ENCODE measurements around the gene G3BP2. TPM values are rescaled to one million over a fixed set of nuclear protein-coding genes. Genes with fewer than 3 reads are reported as not detected.
A peak's percentile ranks its signal among the peaks of the same experiment; 100 is the strongest.

G3BP2 gene
- total and polyA plus RNA-seq, 9 of the 15 experiments (the other 6 are each of a cell fraction or from before 2014, with no cell fraction given): 25.2 to 222 (median 130) TPM

DNA sequence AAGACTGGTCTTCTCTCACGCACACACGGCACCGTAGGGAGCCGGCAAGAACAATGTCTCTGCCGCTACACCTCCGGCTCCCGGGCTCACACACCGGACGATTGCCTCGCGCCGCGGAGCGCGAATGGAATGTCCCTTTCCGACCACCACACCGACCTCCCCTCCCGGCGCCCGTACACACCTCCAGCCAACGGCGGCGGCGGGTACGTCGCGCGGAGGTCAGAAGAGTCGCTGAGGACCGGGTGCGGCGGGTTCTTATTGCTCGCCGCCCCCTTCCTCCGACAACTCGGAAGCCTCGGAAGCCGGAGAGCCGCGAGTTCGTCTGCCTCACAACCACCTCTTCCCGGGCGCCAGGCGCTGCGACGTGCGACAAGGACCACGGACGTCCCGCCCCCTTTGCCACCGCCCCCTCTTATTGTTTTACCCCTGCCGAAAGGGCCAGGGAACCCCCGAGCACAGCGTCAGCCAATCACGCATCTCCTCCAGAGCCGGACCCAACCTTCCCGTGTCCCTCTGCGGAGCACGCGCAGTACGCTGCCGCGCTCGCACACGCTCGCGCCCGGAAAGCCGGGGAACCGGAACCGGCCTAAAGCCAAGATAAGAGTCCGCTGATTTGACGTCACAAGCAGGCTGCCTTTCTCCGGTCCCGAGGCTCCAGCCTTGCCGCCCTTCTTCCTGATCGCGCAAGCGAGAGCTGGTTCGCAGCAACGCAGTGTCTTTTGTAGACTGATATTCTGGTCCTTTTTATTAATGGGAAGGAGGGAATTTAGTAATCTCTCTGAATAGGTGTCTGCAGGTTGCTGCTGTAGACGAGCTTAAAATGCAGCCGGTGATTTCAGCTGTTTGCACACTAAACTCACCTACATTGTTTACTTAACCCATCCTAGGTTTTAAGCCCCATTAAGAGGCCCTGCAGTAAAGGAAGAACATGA is at the start of gene G3BP2 (continued):
- TF ChIP-seq, protein P1, sequence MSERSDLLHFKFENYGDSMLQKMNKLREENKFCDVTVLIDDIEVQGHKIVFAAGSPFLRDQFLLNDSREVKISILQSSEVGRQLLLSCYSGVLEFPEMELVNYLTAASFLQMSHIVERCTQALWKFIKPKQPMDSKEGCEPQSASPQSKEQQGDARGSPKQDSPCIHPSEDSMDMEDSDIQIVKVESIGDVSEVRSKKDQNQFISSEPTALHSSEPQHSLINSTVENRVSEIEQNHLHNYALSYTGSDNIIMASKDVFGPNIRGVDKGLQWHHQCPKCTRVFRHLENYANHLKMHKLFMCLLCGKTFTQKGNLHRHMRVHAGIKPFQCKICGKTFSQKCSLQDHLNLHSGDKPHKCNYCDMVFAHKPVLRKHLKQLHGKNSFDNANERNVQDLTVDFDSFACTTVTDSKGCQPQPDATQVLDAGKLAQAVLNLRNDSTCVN (CRISPR knock-in tag; IDR thresholded peaks at IDR 0.05): no peak
- TF ChIP-seq, protein P2, sequence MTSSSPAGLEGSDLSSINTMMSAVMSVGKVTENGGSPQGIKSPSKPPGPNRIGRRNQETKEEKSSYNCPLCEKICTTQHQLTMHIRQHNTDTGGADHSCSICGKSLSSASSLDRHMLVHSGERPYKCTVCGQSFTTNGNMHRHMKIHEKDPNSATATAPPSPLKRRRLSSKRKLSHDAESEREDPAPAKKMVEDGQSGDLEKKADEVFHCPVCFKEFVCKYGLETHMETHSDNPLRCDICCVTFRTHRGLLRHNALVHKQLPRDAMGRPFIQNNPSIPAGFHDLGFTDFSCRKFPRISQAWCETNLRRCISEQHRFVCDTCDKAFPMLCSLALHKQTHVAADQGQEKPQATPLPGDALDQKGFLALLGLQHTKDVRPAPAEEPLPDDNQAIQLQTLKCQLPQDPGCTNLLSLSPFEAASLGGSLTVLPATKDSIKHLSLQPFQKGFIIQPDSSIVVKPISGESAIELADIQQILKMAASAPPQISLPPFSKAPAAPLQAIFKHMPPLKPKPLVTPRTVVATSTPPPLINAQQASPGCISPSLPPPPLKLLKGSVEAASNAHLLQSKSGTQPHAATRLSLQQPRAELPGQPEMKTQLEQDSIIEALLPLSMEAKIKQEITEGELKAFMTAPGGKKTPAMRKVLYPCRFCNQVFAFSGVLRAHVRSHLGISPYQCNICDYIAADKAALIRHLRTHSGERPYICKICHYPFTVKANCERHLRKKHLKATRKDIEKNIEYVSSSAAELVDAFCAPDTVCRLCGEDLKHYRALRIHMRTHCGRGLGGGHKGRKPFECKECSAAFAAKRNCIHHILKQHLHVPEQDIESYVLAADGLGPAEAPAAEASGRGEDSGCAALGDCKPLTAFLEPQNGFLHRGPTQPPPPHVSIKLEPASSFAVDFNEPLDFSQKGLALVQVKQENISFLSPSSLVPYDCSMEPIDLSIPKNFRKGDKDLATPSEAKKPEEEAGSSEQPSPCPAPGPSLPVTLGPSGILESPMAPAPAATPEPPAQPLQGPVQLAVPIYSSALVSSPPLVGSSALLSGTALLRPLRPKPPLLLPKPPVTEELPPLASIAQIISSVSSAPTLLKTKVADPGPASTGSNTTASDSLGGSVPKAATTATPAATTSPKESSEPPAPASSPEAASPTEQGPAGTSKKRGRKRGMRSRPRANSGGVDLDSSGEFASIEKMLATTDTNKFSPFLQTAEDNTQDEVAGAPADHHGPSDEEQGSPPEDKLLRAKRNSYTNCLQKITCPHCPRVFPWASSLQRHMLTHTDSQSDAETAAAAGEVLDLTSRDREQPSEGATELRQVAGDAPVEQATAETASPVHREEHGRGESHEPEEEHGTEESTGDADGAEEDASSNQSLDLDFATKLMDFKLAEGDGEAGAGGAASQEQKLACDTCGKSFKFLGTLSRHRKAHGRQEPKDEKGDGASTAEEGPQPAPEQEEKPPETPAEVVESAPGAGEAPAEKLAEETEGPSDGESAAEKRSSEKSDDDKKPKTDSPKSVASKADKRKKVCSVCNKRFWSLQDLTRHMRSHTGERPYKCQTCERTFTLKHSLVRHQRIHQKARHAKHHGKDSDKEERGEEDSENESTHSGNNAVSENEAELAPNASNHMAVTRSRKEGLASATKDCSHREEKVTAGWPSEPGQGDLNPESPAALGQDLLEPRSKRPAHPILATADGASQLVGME (CRISPR knock-in tag; IDR thresholded peaks at IDR 0.05): no peak
- TF ChIP-seq, protein P3, sequence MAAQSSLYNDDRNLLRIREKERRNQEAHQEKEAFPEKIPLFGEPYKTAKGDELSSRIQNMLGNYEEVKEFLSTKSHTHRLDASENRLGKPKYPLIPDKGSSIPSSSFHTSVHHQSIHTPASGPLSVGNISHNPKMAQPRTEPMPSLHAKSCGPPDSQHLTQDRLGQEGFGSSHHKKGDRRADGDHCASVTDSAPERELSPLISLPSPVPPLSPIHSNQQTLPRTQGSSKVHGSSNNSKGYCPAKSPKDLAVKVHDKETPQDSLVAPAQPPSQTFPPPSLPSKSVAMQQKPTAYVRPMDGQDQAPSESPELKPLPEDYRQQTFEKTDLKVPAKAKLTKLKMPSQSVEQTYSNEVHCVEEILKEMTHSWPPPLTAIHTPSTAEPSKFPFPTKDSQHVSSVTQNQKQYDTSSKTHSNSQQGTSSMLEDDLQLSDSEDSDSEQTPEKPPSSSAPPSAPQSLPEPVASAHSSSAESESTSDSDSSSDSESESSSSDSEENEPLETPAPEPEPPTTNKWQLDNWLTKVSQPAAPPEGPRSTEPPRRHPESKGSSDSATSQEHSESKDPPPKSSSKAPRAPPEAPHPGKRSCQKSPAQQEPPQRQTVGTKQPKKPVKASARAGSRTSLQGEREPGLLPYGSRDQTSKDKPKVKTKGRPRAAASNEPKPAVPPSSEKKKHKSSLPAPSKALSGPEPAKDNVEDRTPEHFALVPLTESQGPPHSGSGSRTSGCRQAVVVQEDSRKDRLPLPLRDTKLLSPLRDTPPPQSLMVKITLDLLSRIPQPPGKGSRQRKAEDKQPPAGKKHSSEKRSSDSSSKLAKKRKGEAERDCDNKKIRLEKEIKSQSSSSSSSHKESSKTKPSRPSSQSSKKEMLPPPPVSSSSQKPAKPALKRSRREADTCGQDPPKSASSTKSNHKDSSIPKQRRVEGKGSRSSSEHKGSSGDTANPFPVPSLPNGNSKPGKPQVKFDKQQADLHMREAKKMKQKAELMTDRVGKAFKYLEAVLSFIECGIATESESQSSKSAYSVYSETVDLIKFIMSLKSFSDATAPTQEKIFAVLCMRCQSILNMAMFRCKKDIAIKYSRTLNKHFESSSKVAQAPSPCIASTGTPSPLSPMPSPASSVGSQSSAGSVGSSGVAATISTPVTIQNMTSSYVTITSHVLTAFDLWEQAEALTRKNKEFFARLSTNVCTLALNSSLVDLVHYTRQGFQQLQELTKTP (IDR thresholded peaks at IDR 0.05; ENCODE audit: low read depth in 1 of 2, partially characterized antibody in 2 of 2): peak in 1 of 2 experiments; percentile 41
- TF ChIP-seq, protein P4, sequence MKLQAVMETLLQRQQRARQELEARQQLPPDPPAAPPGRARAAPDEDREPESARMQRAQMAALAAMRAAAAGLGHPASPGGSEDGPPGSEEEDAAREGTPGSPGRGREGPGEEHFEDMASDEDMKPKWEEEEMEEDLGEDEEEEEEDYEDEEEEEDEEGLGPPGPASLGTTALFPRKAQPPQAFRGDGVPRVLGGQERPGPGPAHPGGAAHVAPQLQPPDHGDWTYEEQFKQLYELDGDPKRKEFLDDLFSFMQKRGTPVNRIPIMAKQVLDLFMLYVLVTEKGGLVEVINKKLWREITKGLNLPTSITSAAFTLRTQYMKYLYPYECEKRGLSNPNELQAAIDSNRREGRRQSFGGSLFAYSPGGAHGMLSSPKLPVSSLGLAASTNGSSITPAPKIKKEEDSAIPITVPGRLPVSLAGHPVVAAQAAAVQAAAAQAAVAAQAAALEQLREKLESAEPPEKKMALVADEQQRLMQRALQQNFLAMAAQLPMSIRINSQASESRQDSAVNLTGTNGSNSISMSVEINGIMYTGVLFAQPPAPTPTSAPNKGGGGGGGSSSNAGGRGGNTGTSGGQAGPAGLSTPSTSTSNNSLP (IDR thresholded peaks at IDR 0.05; ENCODE audit: borderline replicate concordance, low read depth, low read length): no peak
- TF ChIP-seq YBX1 (IDR thresholded peaks at IDR 0.05) (no peak), TRIM28 (IDR thresholded peaks at IDR 0.05) (no peak), PCBP1 (IDR thresholded peaks at IDR 0.05; ENCODE audit: low read depth, low read length, poor library complexity, severe bottlenecking) (peak; percentile 75), SAP30 (IDR thresholded peaks at IDR 0.05; ENCODE audit: borderline replicate concordance, insufficient read depth, low read depth, low read length, poor library complexity, severe bottlenecking) (peak; percentile 87)
- TF ChIP-seq, protein P5, sequence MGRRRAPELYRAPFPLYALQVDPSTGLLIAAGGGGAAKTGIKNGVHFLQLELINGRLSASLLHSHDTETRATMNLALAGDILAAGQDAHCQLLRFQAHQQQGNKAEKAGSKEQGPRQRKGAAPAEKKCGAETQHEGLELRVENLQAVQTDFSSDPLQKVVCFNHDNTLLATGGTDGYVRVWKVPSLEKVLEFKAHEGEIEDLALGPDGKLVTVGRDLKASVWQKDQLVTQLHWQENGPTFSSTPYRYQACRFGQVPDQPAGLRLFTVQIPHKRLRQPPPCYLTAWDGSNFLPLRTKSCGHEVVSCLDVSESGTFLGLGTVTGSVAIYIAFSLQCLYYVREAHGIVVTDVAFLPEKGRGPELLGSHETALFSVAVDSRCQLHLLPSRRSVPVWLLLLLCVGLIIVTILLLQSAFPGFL (CRISPR knock-in tag; IDR thresholded peaks at IDR 0.05): no peak

All from K562 (cell line).